RWPE2 (cell line): ENCODE data around the gene SEC23IP.
"Not testable (repeated sequence)": the region's sequence is repeated elsewhere in the genome, so short reads cannot be mapped to it uniquely, and the experiment has no call there.

Experiments used
- ATAC-seq: fragments of 200-7000 bp; cut with Tn5 transposase; 3 replicates; pipeline ENCODE4 v1.9.1; 2021; ENCODE audit warnings: low read depth
- DNase-seq: peaks from one replicate; pipeline ENCODE4 v3.0.0-alpha.2; 2020; ENCODE audit warnings: low spot score
- H3K27ac ChIP-seq: fragments of 450-650 bp; 2 replicates; pipeline ENCODE4 v1.5.1; 2017; ENCODE audit warnings: mild to moderate bottlenecking; ENCODE audit not compliant: poor library complexity, severe bottlenecking
- H3K27me3 ChIP-seq: fragments of 250-450 bp; sonication (Bioruptor Pico); 2 replicates; pipeline ENCODE4 v1.5.1; 2021; ENCODE audit warnings: mild to moderate bottlenecking, moderate library complexity; ENCODE audit not compliant: insufficient read depth, poor library complexity, severe bottlenecking
- H3K36me3 ChIP-seq: fragments of 250-450 bp; sonication (Bioruptor Pico); 2 replicates; pipeline ENCODE4 v1.5.1; 2020; ENCODE audit warnings: low read depth, mild to moderate bottlenecking, moderate library complexity
- H3K4me1 ChIP-seq: fragments of 250-450 bp; sonication (Bioruptor Pico); 2 replicates; pipeline ENCODE4 v1.5.1; 2021; ENCODE audit warnings: mild to moderate bottlenecking, moderate library complexity; ENCODE audit not compliant: insufficient read depth, poor library complexity, severe bottlenecking
- H3K4me3 ChIP-seq: fragments of 250-450 bp; sonication (Bioruptor Pico); 2 replicates; pipeline ENCODE4 v1.5.1; 2021; ENCODE audit warnings: mild to moderate bottlenecking, moderate library complexity; ENCODE audit not compliant: severe bottlenecking
- H3K9me3 ChIP-seq: fragments of 250-450 bp; sonication (Bioruptor Pico); 2 replicates; pipeline ENCODE4 v1.5.1; 2021; ENCODE audit warnings: mild to moderate bottlenecking, moderate library complexity; ENCODE audit not compliant: severe bottlenecking
- TF ChIP-seq, protein P1 (sequence below): fragments of 450-650 bp; IDR thresholded peaks from one replicate; pipeline ENCODE4 v1.5.1; 2017; ENCODE audit warnings: mild to moderate bottlenecking, moderate library complexity; ENCODE audit not compliant: poor library complexity, severe bottlenecking

Gene SEC23IP

DNA sequence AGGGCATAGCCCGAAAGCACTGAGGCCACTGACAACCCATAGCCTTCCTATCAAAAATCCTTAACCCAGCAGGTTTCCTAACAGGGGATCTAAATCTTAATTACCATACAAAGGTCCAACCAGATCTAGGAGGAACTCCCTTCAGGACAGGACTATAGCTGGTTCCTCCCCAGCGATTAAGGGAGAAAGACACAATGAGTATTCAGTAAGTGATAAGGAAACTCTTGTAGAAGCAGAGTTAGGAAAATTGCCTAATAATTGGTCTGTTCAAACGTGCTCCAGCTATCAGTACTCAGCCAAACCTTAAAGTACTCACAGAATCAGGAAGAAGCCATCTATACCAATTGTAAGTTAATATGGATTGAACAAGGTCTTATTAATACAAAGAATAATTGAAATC lies 3.3 kb upstream of the SEC23IP start:
- not testable (repeated sequence) for H3K4me1 ChIP-seq, ATAC-seq, H3K36me3 ChIP-seq, H3K9me3 ChIP-seq, DNase-seq, H3K4me3 ChIP-seq, H3K27ac ChIP-seq, H3K27me3 ChIP-seq

DNA sequence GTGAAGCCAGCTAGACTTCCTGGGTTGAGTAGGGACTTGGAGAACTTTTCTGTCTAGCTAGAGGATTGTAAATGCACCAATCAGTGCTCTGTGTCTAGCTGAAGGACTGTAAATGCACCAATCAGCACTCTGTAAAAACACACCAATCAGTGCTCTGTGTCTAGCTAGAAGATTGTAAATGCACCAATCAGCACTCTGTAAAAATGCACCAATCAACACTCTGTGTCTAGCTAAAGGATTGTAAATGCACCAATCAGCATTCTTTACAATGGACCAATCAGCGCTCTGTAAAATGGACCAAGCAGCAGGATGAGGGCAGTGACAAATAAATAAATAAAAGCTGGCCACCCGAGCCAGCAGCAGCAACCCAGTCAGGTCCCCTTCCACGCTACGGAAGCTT lies 2.2 kb upstream of the SEC23IP start:
- not testable (repeated sequence) for ATAC-seq, H3K9me3 ChIP-seq, H3K4me3 ChIP-seq, H3K4me1 ChIP-seq, H3K27ac ChIP-seq, DNase-seq, H3K27me3 ChIP-seq
- peaks cover 15% of the 10 kb centered on the region for H3K36me3 ChIP-seq

DNA sequence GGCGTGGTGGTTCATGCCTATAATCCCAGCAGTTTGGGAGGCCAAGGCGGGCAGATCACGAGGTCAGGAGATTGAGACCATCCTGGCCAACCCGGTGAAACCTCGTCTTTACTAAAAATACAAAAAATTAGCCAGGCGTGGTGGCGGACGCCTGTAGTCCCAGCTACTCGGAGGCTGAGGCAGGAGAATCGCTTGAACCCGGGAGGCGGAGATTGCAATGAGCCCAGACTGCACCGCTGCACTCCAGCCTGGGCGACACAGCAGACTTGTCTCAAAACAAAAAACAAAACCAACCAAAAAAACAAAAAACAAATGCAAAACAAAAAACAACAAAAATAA lies 712 bp upstream of the SEC23IP start:
- not testable (repeated sequence) for ATAC-seq, H3K9me3 ChIP-seq, DNase-seq, H3K27me3 ChIP-seq
- Histone ChIP-seq H3K4me1 (peaks cover 17% of the 10 kb centered on the region), H3K27ac (peak overlapping the region; percentile 41), H3K36me3 (peaks cover 21% of the 10 kb centered on the region), H3K4me3 (peak overlapping the region; percentile 64)

DNA sequence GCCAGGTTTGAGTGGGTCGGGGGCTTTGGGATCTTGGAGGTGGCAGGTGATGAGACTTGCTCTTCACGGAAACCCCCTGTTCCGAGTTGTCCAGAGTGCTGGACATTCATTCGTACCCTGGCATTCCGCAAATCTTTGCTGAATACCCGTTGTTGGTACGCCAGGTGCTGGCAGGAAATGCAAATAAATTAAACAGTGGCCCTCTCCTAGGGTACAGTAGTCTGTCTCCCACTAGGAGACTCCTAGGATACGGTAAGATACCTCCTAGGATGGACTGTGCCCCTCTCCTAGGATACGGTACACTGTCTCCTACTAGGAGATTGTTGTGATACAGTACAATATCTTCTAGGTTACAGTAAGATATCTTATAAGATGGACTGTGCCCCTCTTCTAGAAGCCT lies 544 bp downstream of the SEC23IP start:
- DNase-seq (no peak), ATAC-seq (no peak)
- TF ChIP-seq, protein P1, sequence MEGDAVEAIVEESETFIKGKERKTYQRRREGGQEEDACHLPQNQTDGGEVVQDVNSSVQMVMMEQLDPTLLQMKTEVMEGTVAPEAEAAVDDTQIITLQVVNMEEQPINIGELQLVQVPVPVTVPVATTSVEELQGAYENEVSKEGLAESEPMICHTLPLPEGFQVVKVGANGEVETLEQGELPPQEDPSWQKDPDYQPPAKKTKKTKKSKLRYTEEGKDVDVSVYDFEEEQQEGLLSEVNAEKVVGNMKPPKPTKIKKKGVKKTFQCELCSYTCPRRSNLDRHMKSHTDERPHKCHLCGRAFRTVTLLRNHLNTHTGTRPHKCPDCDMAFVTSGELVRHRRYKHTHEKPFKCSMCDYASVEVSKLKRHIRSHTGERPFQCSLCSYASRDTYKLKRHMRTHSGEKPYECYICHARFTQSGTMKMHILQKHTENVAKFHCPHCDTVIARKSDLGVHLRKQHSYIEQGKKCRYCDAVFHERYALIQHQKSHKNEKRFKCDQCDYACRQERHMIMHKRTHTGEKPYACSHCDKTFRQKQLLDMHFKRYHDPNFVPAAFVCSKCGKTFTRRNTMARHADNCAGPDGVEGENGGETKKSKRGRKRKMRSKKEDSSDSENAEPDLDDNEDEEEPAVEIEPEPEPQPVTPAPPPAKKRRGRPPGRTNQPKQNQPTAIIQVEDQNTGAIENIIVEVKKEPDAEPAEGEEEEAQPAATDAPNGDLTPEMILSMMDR = no peak
- peaks cover 21% of the 10 kb centered on the region for H3K36me3 ChIP-seq
- H3K9me3 ChIP-seq = no peaks in the 10 kb centered on the region
- peaks cover 17% of the 10 kb centered on the region for H3K4me1 ChIP-seq
- H3K4me3 ChIP-seq = peak overlapping the region; percentile 64
- peak overlapping the region; percentile 41 for H3K27ac ChIP-seq
- no peaks in the 10 kb centered on the region for H3K27me3 ChIP-seq

DNA sequence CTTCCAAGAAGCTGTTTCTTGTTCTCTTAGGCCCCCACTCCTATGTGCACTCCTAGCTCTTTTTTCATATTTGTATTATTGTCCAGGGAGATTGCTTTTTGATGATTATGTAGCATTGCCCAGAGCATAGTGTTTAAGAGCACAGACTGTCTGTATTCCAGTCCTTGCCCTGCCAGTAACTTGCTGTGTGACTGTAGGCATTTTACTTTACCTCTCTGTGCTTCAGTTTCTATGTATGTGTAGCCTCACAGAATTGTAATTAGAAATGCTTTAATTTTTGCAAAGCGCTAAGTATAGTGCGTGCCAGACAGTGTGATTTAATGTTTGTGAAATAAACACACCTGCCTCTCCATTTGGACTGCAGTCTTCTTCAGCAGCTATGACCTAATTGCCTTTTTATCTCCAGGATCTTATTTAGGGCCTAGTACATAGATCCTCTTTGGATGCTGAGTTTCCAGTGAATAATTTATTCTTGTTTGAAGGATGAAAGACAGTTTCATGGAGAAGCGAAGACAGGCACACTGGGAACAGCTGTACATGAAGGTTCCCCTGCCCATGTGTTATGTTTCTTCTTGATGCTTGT lies 1.4 kb downstream of the SEC23IP start:
- no peak for DNase-seq
- Histone ChIP-seq H3K4me1 (peaks cover 17% of the 10 kb centered on the region), H3K27me3 (no peaks in the 10 kb centered on the region), H3K4me3 (peak overlapping the region; percentile 64), H3K27ac (no peak overlapping the region), H3K36me3 (peaks cover 30% of the 10 kb centered on the region), H3K9me3 (no peaks in the 10 kb centered on the region)
- ATAC-seq = no peak
- TF ChIP-seq, protein P1 = no peak

DNA sequence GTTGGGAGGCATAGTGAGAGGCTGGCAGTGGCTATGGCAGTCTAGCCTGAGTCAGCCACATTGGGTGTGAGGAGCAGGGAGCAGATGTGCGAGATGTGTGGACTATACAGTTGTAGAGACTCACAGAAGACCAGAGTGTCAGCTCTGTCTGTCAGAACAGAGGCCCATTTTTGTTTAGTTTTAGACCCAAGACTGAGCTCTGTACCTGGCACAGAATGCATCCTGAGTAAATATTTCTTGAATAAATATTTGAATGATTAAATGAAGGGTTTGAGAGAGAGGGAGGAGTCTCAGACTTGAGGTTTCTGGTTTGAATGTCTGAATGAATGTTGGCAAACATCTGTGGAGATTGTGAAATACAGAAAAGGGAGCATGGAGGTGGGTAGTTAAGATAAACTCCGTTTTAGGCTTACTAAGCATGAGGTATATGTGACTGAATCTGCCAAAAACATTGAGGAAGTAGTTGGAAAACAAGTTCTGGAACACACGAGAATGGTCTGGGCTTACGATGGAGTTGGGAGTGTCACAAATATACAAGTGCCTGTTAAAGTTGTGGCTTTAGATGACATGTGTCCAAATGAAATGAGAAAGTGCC lies 3.6 kb downstream of the SEC23IP start:
- H3K27me3 ChIP-seq = no peaks in the 10 kb centered on the region
- no peak overlapping the region for H3K4me3 ChIP-seq
- H3K36me3 ChIP-seq = peaks cover 44% of the 10 kb centered on the region
- DNase-seq = no peak
- ATAC-seq = no peak
- TF ChIP-seq, protein P1 = no peak
- H3K27ac ChIP-seq = peak overlapping the region; percentile 23
- H3K9me3 ChIP-seq = no peaks in the 10 kb centered on the region
- H3K4me1 ChIP-seq = peaks cover 17% of the 10 kb centered on the region
